HEK293 (cell line): ENCODE data around the gene LSM11.

Source experiments
- CTCF ChIA-PET: fragments of 350-600 bp; formaldehyde crosslinking; extraction: SDS; loops from one replicate; lab custom pipeline; 2021; ENCODE audit warnings: antibody characterized with exemption; lab: Yijun Ruan, JAX
- POLR2A ChIA-PET: fragments of 300-600 bp; formaldehyde crosslinking; extraction: SDS; loops from one replicate; lab custom pipeline; 2020; ENCODE audit warnings: antibody characterized with exemption, inconsistent platforms; lab: Yijun Ruan, JAX
- H3K27ac ChIP-seq: fragments of 200-500 bp; sonication (Bioruptor generic); 2 replicates; pipeline ENCODE4 v1.5.1; 2014; ENCODE audit warnings: low read depth, low read length, control low read depth, inconsistent platforms; ENCODE audit errors: extremely low read depth
- H3K36me3 ChIP-seq, 2 experiments: fragments of 200-500 bp in 1 of 2; sonication (Bioruptor generic) in 1 of 2; 1 replicate in 1 of 2; 2 replicates in 1 of 2; pipeline ENCODE4 v1.5.1; 2014 to 2017; ENCODE audit warnings: inconsistent platforms in 2 of 2, low read length in 2 of 2; ENCODE audit not compliant: control insufficient read depth in 2 of 2, insufficient read depth in 1 of 2
- H3K4me1 ChIP-seq: fragments of 200-500 bp; sonication (Bioruptor generic); 2 replicates; pipeline ENCODE4 v1.5.1; 2014; ENCODE audit warnings: mild to moderate bottlenecking, low read length, inconsistent platforms; ENCODE audit not compliant: control insufficient read depth, insufficient read depth
- H3K4me3 ChIP-seq: 2 replicates; pipeline ENCODE4 v1.5.1; 2011; ENCODE audit warnings: low read depth, mild to moderate bottlenecking, control low read depth, low read length, moderate library complexity
- H3K9me3 ChIP-seq: fragments of 200-500 bp; sonication (Bioruptor generic); 2 replicates; pipeline ENCODE4 v1.5.1; 2014; ENCODE audit warnings: low read depth, low read length, inconsistent platforms; ENCODE audit not compliant: control insufficient read depth, insufficient read depth
- BCL11A ChIP-seq: fragments of 450-650 bp; formaldehyde crosslinking; IDR thresholded peaks from 2 replicates; pipeline ENCODE4 v1.5.1; 2016; ENCODE audit warnings: low read depth, missing biosample characterization, missing genetic modification characterization
- FEZF1 ChIP-seq: fragments of 450-650 bp; formaldehyde crosslinking; IDR thresholded peaks from 2 replicates; pipeline ENCODE4 v1.5.1; 2016; ENCODE audit warnings: missing biosample characterization, missing genetic modification characterization
- GFI1B ChIP-seq: fragments of 450-650 bp; formaldehyde crosslinking; IDR thresholded peaks from 2 replicates; pipeline ENCODE4 v1.5.1; 2016; ENCODE audit warnings: missing biosample characterization, missing genetic modification characterization
- GLIS2 ChIP-seq: fragments of 450-650 bp; formaldehyde crosslinking; IDR thresholded peaks from 2 replicates; pipeline ENCODE4 v1.5.1; 2016; ENCODE audit warnings: missing biosample characterization, missing genetic modification characterization
- HOXC10 ChIP-seq: sonication (generic); formaldehyde crosslinking; IDR thresholded peaks from 2 replicates; pipeline ENCODE4 v1.8.1; 2023; ENCODE audit warnings: mild to moderate bottlenecking, missing genetic modification reagents
- IKZF3 ChIP-seq: fragments of 450-650 bp; IDR thresholded peaks from 2 replicates; pipeline ENCODE4 v1.5.0; 2018; ENCODE audit warnings: missing biosample characterization, mild to moderate bottlenecking, missing genetic modification characterization, moderate library complexity
- KLF10 ChIP-seq: fragments of 450-650 bp; IDR thresholded peaks from 2 replicates; pipeline ENCODE4 v1.5.1; 2018; ENCODE audit warnings: missing biosample characterization, mild to moderate bottlenecking, missing genetic modification characterization
- KLF9 ChIP-seq: fragments of 450-650 bp; formaldehyde crosslinking; IDR thresholded peaks from 2 replicates; pipeline ENCODE4 v1.5.1; 2016; ENCODE audit warnings: missing biosample characterization, missing genetic modification characterization, low read depth
- SCRT1 ChIP-seq: fragments of 450-650 bp; formaldehyde crosslinking; IDR thresholded peaks from 2 replicates; pipeline ENCODE4 v1.5.1; 2016; ENCODE audit warnings: missing biosample characterization, missing genetic modification characterization, borderline replicate concordance
- ZBTB48 ChIP-seq: fragments of 450-650 bp; formaldehyde crosslinking; IDR thresholded peaks from 2 replicates; pipeline ENCODE4 v1.5.1; 2016; ENCODE audit warnings: missing biosample characterization, missing genetic modification characterization
- ZFP37 ChIP-seq: fragments of 450-650 bp; formaldehyde crosslinking; IDR thresholded peaks from 2 replicates; pipeline ENCODE4 v1.5.1; 2016; ENCODE audit warnings: missing biosample characterization, missing genetic modification characterization
- ZIC2 ChIP-seq: fragments of 450-650 bp; formaldehyde crosslinking; IDR thresholded peaks from 2 replicates; pipeline ENCODE4 v1.5.1; 2016; ENCODE audit warnings: missing biosample characterization, missing genetic modification characterization
- ZNF157 ChIP-seq: fragments of 450-650 bp; formaldehyde crosslinking; IDR thresholded peaks from 2 replicates; pipeline ENCODE4 v1.5.1; 2016; ENCODE audit warnings: missing biosample characterization, missing genetic modification characterization
- ZNF24 ChIP-seq: fragments of 450-650 bp; formaldehyde crosslinking; IDR thresholded peaks from 2 replicates; pipeline ENCODE4 v1.5.1; 2016; ENCODE audit warnings: missing biosample characterization, missing genetic modification characterization
- ZNF473 ChIP-seq: fragments of 450-650 bp; formaldehyde crosslinking; IDR thresholded peaks from 2 replicates; pipeline ENCODE4 v1.5.1; 2017; ENCODE audit warnings: missing biosample characterization, missing genetic modification characterization
- ZNF48 ChIP-seq: fragments of 450-650 bp; formaldehyde crosslinking; IDR thresholded peaks from 2 replicates; pipeline ENCODE4 v1.5.1; 2016; ENCODE audit warnings: missing biosample characterization, missing genetic modification characterization
- ZNF560 ChIP-seq: fragments of 450-650 bp; formaldehyde crosslinking; IDR thresholded peaks from 2 replicates; pipeline ENCODE4 v1.5.1; 2017; ENCODE audit warnings: missing biosample characterization, missing genetic modification characterization, borderline replicate concordance
- ZNF571 ChIP-seq: fragments of 450-650 bp; formaldehyde crosslinking; IDR thresholded peaks from 2 replicates; pipeline ENCODE4 v1.5.0; 2017; ENCODE audit warnings: missing biosample characterization, missing genetic modification characterization
- ZNF600 ChIP-seq: fragments of 450-650 bp; formaldehyde crosslinking; IDR thresholded peaks from 2 replicates; pipeline ENCODE4 v1.5.1; 2016; ENCODE audit warnings: missing biosample characterization, missing genetic modification characterization
- ZNF610 ChIP-seq: fragments of 450-650 bp; formaldehyde crosslinking; IDR thresholded peaks from 2 replicates; pipeline ENCODE4 v1.5.1; 2016; ENCODE audit warnings: missing biosample characterization, missing genetic modification characterization, borderline replicate concordance
- ZNF707 ChIP-seq: fragments of 450-650 bp; formaldehyde crosslinking; IDR thresholded peaks from 2 replicates; pipeline ENCODE4 v1.5.1; 2016; ENCODE audit warnings: missing biosample characterization, missing genetic modification characterization
- ZNF777 ChIP-seq: fragments of 450-650 bp; formaldehyde crosslinking; IDR thresholded peaks from 2 replicates; pipeline ENCODE4 v1.5.1; 2017; ENCODE audit warnings: missing biosample characterization, missing genetic modification characterization, borderline replicate concordance
- ZNF837 ChIP-seq: fragments of 450-650 bp; formaldehyde crosslinking; IDR thresholded peaks from 2 replicates; pipeline ENCODE4 v1.5.1; 2016; ENCODE audit warnings: missing biosample characterization, missing genetic modification characterization
- ZSCAN30 ChIP-seq: fragments of 450-650 bp; IDR thresholded peaks from 2 replicates; pipeline ENCODE4 v1.5.1; 2018; ENCODE audit warnings: missing biosample characterization, mild to moderate bottlenecking, missing genetic modification characterization, moderate library complexity
- TF ChIP-seq, protein P1 (sequence below): fragments of 450-650 bp; formaldehyde crosslinking; IDR thresholded peaks from 2 replicates; pipeline ENCODE4 v1.5.1; 2016; ENCODE audit warnings: missing biosample characterization, missing genetic modification characterization
- TF ChIP-seq, protein P2 (sequence below): fragments of 450-650 bp; formaldehyde crosslinking; IDR thresholded peaks from 2 replicates; pipeline ENCODE4 v1.5.1; 2017; ENCODE audit warnings: missing biosample characterization, missing genetic modification characterization
- TF ChIP-seq, protein P3 (sequence below): fragments of 450-650 bp; formaldehyde crosslinking; IDR thresholded peaks from 2 replicates; pipeline ENCODE4 v1.5.1; 2016; ENCODE audit warnings: missing biosample characterization, missing genetic modification characterization
- TF ChIP-seq, protein P4 (sequence below): fragments of 450-650 bp; formaldehyde crosslinking; IDR thresholded peaks from 2 replicates; pipeline ENCODE4 v1.5.1; 2016; ENCODE audit warnings: missing biosample characterization, missing genetic modification characterization

Gene LSM11

DNA sequence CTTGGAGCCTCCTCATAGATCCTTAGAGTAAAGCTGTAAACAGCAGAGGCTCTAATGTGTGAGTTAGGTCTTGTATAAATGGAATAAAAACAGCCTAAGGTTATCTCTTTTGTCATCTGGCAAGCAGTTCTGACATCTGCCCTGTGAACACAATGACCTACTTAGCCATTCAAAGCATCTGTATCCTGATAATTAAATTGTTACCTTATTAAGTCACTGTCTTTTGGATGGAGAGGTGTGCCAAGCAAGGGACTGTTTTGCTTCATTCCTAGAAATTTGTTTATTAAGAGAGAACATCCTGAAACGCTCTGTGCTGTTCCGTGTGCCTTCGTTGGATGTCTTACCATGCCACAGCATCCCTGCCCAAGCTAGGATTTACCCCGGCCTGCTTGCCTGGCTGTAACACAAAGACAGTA lies 1.5 kb downstream of the LSM11 start:
- no peak for TF ChIP-seq ZNF560 (tag by site-specific recombination)
- TF ChIP-seq ZNF157 (tag by site-specific recombination): peak; percentile 92
- TF ChIP-seq, all 188 proteins: peak for 1
- ChIA-PET POLR2A (no interaction called here), CTCF (interaction anchor here (0.6 to 4.0 kb wide), 4 partner anchors 12 to 620 kb away, joined by 3 to 49 read pairs (median 8); partner anchors contain the start of gene THG1L)
- no peak overlapping the region for H3K27ac ChIP-seq
- no peak overlapping the region; the same call in 1 of the 2 replicates for H3K4me3 ChIP-seq
- peaks cover 14% of the 10 kb centered on the region; the same call in 1 of the 2 replicates for H3K4me1 ChIP-seq
- peaks cover 0 to under 1% of the 10 kb centered on the region in 2 experiments for H3K36me3 ChIP-seq
- H3K9me3 ChIP-seq: no peaks in the 10 kb centered on the region

DNA sequence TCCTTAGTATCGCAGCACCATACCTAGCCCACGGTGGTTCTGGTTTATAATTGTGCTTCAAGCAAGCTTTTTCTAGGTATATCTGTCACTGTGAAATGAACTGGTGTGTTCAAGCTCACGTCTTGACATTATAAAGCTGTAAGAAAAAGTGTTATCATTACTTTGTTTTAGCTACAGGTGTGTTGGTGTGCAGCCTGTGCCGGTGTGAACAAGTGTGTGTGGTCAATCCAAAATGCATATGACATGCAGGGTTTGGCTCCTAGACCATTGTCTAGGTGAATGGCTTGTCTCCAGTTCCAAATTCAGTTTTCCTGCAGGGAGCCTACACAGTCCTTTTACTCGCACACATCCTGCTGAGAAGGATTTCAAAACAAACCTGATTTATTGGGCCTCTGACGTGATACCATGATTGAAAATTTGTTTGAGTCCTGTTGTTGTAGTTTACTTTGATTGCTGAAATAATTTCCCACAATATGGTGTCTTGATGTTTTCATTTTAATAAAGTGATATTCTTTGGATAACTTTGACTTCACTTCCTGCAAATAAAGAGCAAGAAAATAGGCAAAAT lies 3.7 kb downstream of the LSM11 start:
- no peaks in the 10 kb centered on the region for H3K9me3 ChIP-seq
- peaks cover 0 to 9% of the 10 kb centered on the region in 2 experiments; a peak in 2 of 3 replicates for H3K36me3 ChIP-seq
- ChIA-PET POLR2A (no interaction called here), CTCF (interaction anchor here (0.6 to 3.6 kb wide), 4 partner anchors 14 to 315 kb away, joined by 3 to 16 read pairs (median 7); partner anchors contain the start of gene NIPAL4)
- no peak overlapping the region for H3K27ac ChIP-seq
- no peak overlapping the region for H3K4me3 ChIP-seq
- peaks cover 14% of the 10 kb centered on the region; the same call in 1 of the 2 replicates for H3K4me1 ChIP-seq
- TF ChIP-seq FEZF1 (tag by site-specific recombination) (peak; percentile 74; the same call in 1 of the 2 replicates), ZNF707 (no peak), ZIC2 (tag by site-specific recombination) (peak; percentile 78), ZNF610 (tag by site-specific recombination) (no peak), ZNF24 (tag by site-specific recombination) (no peak), KLF9 (tag by site-specific recombination) (no peak), ZNF473 (tag by site-specific recombination) (no peak), ZNF48 (tag by site-specific recombination) (no peak), ZSCAN30 (tag by site-specific recombination) (no peak), ZFP37 (no peak), ZNF600 (tag by site-specific recombination) (peak; percentile 42; the same call in 1 of the 2 replicates), ZBTB48 (tag by site-specific recombination) (no peak), HOXC10 (CRISPR knock-in tag) (no peak), GFI1B (peak; percentile 45; the same call in 1 of the 2 replicates), ZNF571 (tag by site-specific recombination) (no peak), BCL11A (tag by site-specific recombination) (no peak), GLIS2 (no peak), KLF10 (tag by site-specific recombination) (no peak), ZNF777 (tag by site-specific recombination) (no peak), ZNF837 (tag by site-specific recombination) (no peak), IKZF3 (tag by site-specific recombination) (no peak), SCRT1 (tag by site-specific recombination) (peak; percentile 72)
- TF ChIP-seq, protein P1, sequence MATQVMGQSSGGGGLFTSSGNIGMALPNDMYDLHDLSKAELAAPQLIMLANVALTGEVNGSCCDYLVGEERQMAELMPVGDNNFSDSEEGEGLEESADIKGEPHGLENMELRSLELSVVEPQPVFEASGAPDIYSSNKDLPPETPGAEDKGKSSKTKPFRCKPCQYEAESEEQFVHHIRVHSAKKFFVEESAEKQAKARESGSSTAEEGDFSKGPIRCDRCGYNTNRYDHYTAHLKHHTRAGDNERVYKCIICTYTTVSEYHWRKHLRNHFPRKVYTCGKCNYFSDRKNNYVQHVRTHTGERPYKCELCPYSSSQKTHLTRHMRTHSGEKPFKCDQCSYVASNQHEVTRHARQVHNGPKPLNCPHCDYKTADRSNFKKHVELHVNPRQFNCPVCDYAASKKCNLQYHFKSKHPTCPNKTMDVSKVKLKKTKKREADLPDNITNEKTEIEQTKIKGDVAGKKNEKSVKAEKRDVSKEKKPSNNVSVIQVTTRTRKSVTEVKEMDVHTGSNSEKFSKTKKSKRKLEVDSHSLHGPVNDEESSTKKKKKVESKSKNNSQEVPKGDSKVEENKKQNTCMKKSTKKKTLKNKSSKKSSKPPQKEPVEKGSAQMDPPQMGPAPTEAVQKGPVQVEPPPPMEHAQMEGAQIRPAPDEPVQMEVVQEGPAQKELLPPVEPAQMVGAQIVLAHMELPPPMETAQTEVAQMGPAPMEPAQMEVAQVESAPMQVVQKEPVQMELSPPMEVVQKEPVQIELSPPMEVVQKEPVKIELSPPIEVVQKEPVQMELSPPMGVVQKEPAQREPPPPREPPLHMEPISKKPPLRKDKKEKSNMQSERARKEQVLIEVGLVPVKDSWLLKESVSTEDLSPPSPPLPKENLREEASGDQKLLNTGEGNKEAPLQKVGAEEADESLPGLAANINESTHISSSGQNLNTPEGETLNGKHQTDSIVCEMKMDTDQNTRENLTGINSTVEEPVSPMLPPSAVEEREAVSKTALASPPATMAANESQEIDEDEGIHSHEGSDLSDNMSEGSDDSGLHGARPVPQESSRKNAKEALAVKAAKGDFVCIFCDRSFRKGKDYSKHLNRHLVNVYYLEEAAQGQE (tag by site-specific recombination): no peak
- TF ChIP-seq, protein P2, sequence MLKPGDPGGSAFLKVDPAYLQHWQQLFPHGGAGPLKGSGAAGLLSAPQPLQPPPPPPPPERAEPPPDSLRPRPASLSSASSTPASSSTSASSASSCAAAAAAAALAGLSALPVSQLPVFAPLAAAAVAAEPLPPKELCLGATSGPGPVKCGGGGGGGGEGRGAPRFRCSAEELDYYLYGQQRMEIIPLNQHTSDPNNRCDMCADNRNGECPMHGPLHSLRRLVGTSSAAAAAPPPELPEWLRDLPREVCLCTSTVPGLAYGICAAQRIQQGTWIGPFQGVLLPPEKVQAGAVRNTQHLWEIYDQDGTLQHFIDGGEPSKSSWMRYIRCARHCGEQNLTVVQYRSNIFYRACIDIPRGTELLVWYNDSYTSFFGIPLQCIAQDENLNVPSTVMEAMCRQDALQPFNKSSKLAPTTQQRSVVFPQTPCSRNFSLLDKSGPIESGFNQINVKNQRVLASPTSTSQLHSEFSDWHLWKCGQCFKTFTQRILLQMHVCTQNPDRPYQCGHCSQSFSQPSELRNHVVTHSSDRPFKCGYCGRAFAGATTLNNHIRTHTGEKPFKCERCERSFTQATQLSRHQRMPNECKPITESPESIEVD: peak; percentile 67
- TF ChIP-seq, protein P3, sequence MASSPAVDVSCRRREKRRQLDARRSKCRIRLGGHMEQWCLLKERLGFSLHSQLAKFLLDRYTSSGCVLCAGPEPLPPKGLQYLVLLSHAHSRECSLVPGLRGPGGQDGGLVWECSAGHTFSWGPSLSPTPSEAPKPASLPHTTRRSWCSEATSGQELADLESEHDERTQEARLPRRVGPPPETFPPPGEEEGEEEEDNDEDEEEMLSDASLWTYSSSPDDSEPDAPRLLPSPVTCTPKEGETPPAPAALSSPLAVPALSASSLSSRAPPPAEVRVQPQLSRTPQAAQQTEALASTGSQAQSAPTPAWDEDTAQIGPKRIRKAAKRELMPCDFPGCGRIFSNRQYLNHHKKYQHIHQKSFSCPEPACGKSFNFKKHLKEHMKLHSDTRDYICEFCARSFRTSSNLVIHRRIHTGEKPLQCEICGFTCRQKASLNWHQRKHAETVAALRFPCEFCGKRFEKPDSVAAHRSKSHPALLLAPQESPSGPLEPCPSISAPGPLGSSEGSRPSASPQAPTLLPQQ (tag by site-specific recombination): no peak
- TF ChIP-seq, protein P4, sequence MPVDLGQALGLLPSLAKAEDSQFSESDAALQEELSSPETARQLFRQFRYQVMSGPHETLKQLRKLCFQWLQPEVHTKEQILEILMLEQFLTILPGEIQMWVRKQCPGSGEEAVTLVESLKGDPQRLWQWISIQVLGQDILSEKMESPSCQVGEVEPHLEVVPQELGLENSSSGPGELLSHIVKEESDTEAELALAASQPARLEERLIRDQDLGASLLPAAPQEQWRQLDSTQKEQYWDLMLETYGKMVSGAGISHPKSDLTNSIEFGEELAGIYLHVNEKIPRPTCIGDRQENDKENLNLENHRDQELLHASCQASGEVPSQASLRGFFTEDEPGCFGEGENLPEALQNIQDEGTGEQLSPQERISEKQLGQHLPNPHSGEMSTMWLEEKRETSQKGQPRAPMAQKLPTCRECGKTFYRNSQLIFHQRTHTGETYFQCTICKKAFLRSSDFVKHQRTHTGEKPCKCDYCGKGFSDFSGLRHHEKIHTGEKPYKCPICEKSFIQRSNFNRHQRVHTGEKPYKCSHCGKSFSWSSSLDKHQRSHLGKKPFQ (tag by site-specific recombination): peak; percentile 76; the same call in 1 of the 2 replicates
